NCI-H82 treated with DMSO at 0.1 percent for 48 hours (cell line): ENCODE data around the gene COPB2.
A peak's percentile ranks its signal among the peaks of the same experiment; 100 is the strongest.
"Not testable (repeated sequence)": the region's sequence is repeated elsewhere in the genome, so short reads cannot be mapped to it uniquely, and the experiment has no call there.

Experiments used
- DNase-seq: peaks from one replicate; lab custom pipeline; 2025; ENCODE audit not compliant: unreplicated experiment; lab: John Stamatoyannopoulos, UW

The COPB2 gene

GRCh38 chr3:139378587-139379241 lies 10.7 kb downstream of the COPB2 start:
- no peak for DNase-seq

GRCh38 chr3:139377378-139377777 lies 12.1 kb downstream of the COPB2 start:
- DNase-seq = no peak

- DNase-seq = no peak
These were observed 15.3 kb downstream of the COPB2 start for GRCh38 chr3:139374099-139374498.

- DNase-seq = no peak
These were observed 24.9 kb downstream of the COPB2 start for GRCh38 chr3:139364549-139364948.

GRCh38 chr3:139361276-139361675 lies 28.2 kb downstream of the COPB2 start:
- DNase-seq = no peak

- peak; percentile 96 for DNase-seq
These were observed 30.4 kb downstream of the COPB2 start for GRCh38 chr3:139358841-139359562.

- no peak for DNase-seq
These were observed 31.5 kb downstream of the COPB2 start for GRCh38 chr3:139357899-139358298.

- DNase-seq = no peak
These were observed 33.6 kb downstream of the COPB2 start for GRCh38 chr3:139355891-139356290.

GRCh38 chr3:139355476-139355875 lies 34.0 kb downstream of the COPB2 start:
- peak; percentile 44 for DNase-seq

- DNase-seq = no peak
These were observed 34.8 kb downstream of the COPB2 start for GRCh38 chr3:139354661-139355060.

GRCh38 chr3:139353920-139354556 lies 35.4 kb downstream of the COPB2 start:
- DNase-seq = peak; percentile 28

GRCh38 chr3:139346771-139347170 lies 42.7 kb downstream of the COPB2 start:
- DNase-seq = no peak

- DNase-seq = peak; percentile 86
These were observed 45.3 kb downstream of the COPB2 start, which contains the start of gene MRPS22 for GRCh38 chr3:139343895-139344856. Gene MRPS22 (plus strand): TSS chr3:139344020. CDS start chr3:139344027, 7 bp downstream.

- peak; percentile 58 for DNase-seq
These were observed 47.4 kb downstream of the COPB2 start for GRCh38 chr3:139342054-139342453.

- DNase-seq = no peak
These were observed 48.7 kb downstream of the COPB2 start for GRCh38 chr3:139340784-139341183.

GRCh38 chr3:139339219-139339906 lies 50.1 kb downstream of the COPB2 start:
- DNase-seq = no peak

- no peak for DNase-seq
These were observed 51.0 kb downstream of the COPB2 start for GRCh38 chr3:139338405-139338804.

GRCh38 chr3:139334675-139335074 lies 54.8 kb downstream of the COPB2 start:
- not testable (repeated sequence) for DNase-seq

GRCh38 chr3:139332092-139332491 lies 57.4 kb downstream of the COPB2 start:
- no peak for DNase-seq

- DNase-seq = peak; percentile 60
These were observed 60.0 kb downstream of the COPB2 start for GRCh38 chr3:139329364-139329850.
